IPS-18c (cell line): ENCODE measurements around the gene MSL2.
"Not testable (repeated sequence)": the region's sequence is repeated elsewhere in the genome, so short reads cannot be mapped to it uniquely, and the experiment has no call there.

Experiments used
- H3K4me3 ChIP-seq: 2 replicates; pipeline ENCODE4 v1.7.0; 2013; ENCODE audit warnings: low read depth, mild to moderate bottlenecking, low read length, moderate library complexity; ENCODE audit not compliant: insufficient read depth
- H3K9me3 ChIP-seq: one replicate; pipeline ENCODE4 v1.6.1; 2013; ENCODE audit warnings: mild to moderate bottlenecking, low read length, moderate library complexity; ENCODE audit not compliant: control insufficient read depth, insufficient read depth

Gene MSL2

DNA sequence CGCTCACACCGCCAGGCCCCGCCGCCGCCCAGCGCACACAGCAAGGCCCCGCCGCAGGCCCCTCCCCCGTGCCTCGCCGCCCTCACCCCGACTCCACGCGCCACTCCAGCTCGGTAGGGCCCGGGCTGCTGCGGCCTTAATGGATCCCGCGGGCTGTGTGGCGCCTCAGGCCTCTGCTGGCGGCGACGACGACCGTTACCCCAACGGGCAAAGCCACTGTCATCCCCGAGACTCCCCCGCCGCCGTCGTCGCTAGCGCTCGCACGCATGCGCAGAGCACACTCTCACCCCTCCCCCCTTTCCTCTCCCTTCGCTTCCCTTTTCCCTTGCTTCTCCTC is at the start of gene MSL2:
Gene MSL2 (minus strand): TSS at position 272 of the 337 bp plus-strand sequence. CDS start 1,222 bp downstream, outside the sequence.
- H3K9me3 ChIP-seq, result no peaks in the 10 kb centered on the region
- peak within 1 kb of the TSS; percentile 80 for H3K4me3 ChIP-seq

DNA sequence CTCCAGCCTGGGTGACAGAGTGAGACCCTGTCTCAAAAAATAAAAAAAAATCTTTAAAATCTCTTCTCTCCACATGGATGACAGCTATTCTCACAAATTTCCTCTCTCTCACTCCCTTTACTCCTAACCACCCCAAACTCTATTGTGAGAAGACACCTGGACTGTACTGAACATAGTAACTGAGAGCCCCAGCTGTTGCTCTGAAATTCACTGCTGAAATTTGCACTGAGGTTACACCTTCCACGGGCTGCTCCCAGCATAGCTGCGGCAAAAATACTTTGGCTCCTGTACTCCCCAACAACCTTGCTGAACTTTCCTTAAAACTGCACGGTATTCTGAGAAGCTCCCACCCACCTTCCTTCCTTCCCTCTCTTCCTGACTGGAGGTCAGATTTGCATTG is 49.6 kb upstream of the MSL2 start:
- Histone ChIP-seq H3K9me3 (peaks cover 3% of the 10 kb centered on the region), H3K4me3 (no peak overlapping the region)

DNA sequence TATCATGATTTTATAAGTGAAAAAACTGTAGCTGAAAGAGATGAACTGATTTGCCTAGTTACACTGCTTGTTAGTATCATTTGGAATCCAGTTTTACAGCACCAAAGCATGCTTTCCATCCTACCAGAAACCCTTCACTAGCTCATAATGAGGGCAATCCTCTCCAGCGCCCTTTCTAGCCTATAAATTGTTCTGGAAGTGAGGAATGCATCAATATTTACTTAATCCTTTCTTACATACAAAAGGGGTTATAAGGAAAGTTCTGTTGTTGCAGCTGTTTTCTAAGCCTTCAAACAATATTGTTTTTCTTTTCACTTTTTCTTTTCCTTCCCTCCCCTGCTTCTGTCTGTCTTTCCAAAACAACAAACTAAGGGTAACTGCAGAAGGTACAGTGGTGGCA is 43.0 kb upstream of the MSL2 start:
- peaks cover 3% of the 10 kb centered on the region for H3K9me3 ChIP-seq
- no peak overlapping the region for H3K4me3 ChIP-seq

DNA sequence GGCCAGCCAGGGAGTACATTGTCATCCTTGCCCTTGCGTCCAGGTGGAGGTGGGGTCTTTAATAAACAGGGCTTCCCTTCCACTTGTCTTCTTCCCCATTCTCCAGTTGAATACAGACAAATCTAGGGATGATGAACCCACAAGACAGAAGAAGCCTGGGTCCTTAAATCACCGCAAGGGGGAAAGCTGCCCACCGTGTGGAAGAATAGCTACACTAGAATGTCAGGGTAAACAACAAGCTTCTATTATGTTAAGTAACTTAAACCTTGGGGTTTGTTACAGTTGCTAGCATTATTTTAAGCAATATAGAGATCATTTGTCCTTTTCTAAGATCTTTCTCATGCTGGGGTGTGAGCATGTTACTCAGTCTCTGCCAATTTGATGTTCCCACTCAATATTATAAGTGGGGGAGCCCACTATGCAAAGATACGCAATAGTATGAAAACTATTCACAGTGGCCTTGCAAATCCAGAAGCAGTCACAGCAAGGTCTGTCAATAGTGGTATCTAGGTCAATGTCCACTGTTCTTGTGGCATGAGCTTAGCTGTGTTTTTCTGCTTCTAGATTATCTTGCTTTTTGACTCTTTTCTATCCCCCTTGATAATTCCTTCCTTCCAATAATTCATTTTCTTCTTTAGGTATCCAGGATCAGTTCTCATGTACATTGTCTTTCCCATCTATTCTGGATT is 42.0 kb upstream of the MSL2 start:
- peak overlapping the region; percentile 10; the same call in 1 of the 2 replicates for H3K4me3 ChIP-seq
- peaks cover 3% of the 10 kb centered on the region for H3K9me3 ChIP-seq

DNA sequence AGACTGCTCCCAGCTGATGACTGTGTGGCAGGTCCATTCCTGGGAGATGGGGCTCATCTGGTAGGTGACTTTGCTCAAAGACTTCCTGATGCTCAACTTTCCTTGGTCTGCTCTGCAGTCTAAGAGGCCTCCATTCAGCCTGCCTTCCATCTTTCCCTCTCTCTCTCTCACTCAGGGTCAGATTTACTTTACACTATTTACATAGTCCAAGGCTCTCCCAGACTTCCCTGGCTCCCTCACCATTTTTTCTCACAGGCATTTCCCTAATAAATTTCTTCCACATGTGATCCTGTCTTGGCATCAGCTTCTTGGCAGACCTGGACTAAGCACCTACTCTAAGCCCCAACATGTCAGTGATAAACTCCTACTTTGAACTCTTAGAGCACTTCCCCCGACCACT is 41.0 kb upstream of the MSL2 start:
- Histone ChIP-seq H3K9me3 (peaks cover 3% of the 10 kb centered on the region), H3K4me3 (no peak overlapping the region)

DNA sequence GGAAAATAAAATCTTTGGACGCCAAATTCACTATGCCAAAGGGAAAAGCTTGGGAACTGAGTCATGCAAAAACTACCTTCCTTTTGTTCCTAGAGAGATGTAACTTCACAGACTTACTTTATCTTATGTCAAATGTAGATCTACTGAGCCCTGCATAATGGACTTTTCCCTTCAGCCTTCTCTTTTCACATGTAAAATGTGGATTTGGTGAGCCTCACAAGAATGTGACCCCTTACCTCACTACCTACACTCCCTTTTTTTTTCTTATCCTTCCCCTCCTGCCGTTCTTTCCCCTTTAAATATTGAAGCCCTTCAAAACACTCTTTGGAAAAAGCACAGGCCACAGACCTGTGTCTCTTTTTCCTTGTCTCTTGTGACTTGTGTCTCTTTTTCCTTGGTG is 40.0 kb upstream of the MSL2 start:
- H3K4me3 ChIP-seq, result no peak overlapping the region
- peaks cover 1% of the 10 kb centered on the region for H3K9me3 ChIP-seq

- H3K9me3 ChIP-seq, result no peaks in the 10 kb centered on the region
- no peak overlapping the region for H3K4me3 ChIP-seq
Measured at GRCh38 chr3:136235545-136235944, 39.4 kb upstream of the MSL2 start.

GRCh38 chr3:136232413-136232812 is 36.3 kb upstream of the MSL2 start:
- H3K4me3 ChIP-seq, result no peak overlapping the region

DNA sequence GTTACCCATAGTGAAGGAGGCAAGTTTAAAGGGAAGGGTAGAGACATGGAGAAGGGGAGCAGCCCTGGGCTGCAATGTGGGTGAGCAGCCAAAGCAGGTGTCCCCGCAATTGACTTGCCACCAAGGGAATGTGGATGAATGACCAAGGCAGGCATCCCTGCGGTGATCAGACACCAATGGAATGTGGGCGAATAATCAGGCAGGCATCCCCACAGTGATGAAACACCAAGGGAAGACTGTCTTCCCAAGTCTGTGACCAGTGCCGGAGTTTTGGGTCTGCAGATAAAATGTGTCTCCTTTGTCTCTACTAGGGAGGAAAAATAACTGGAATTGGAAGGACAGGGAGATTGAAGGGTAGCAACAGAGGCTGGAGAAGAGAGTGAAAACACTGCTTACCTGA is 26.6 kb upstream of the MSL2 start:
- H3K9me3 ChIP-seq, H3K4me3 ChIP-seq: not testable (repeated sequence)

More at GRCh38 chr3:136232413-136232812, 36.3 kb upstream of the MSL2 start:
- no peaks in the 10 kb centered on the region for H3K9me3 ChIP-seq

GRCh38 chr3:136211547-136211946 is 15.4 kb upstream of the MSL2 start:
- Histone ChIP-seq H3K4me3 (no peak overlapping the region), H3K9me3 (no peaks in the 10 kb centered on the region)

- Histone ChIP-seq H3K4me3 (no peak overlapping the region), H3K9me3 (no peaks in the 10 kb centered on the region)
Measured at GRCh38 chr3:136209921-136210320, 13.8 kb upstream of the MSL2 start.

DNA sequence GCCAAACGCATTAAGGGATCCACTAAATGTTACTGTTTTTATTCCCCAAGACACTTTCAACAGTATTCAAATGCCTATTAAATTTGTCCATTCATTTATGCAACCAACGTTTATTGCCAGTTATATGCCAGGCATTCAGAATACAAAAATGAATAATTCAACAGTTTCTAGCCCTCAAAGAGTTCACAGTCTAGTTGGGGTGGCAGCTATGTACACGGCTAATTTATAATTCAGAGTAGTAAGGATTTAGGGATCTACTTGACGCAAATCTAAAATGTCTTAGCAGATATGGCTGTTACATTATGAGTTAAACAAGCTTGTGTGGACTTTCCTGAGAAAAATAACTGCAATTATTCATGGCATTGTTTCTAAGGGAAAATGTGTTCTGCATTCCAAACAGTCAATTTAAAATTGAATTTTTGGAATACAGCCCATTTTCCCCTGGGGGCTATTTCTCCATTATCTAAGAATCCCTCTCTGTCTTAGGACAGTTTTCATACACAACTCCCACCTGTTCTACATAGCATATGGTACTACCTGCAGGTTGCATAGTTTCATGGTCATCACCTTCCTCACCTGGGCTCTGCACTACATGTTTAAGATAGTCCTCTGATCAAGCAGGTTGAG is 11.5 kb upstream of the MSL2 start:
- no peak overlapping the region for H3K4me3 ChIP-seq
- H3K9me3 ChIP-seq, result no peaks in the 10 kb centered on the region

- H3K4me3 ChIP-seq, H3K9me3 ChIP-seq: not testable (repeated sequence)
Measured at GRCh38 chr3:136199219-136199618, 3.1 kb upstream of the MSL2 start.

- H3K4me3 ChIP-seq, H3K9me3 ChIP-seq: not testable (repeated sequence)
Measured at GRCh38 chr3:136198462-136199078, 2.4 kb upstream of the MSL2 start.

GRCh38 chr3:136197159-136197793 is 1.1 kb upstream of the MSL2 start:
- Histone ChIP-seq H3K9me3 (no peaks in the 10 kb centered on the region), H3K4me3 (peak overlapping the region; percentile 80)

- Histone ChIP-seq H3K4me3 (peak overlapping the region; percentile 80), H3K9me3 (no peaks in the 10 kb centered on the region)
Measured at GRCh38 chr3:136196401-136197158, 445 bp upstream of the MSL2 start.

DNA sequence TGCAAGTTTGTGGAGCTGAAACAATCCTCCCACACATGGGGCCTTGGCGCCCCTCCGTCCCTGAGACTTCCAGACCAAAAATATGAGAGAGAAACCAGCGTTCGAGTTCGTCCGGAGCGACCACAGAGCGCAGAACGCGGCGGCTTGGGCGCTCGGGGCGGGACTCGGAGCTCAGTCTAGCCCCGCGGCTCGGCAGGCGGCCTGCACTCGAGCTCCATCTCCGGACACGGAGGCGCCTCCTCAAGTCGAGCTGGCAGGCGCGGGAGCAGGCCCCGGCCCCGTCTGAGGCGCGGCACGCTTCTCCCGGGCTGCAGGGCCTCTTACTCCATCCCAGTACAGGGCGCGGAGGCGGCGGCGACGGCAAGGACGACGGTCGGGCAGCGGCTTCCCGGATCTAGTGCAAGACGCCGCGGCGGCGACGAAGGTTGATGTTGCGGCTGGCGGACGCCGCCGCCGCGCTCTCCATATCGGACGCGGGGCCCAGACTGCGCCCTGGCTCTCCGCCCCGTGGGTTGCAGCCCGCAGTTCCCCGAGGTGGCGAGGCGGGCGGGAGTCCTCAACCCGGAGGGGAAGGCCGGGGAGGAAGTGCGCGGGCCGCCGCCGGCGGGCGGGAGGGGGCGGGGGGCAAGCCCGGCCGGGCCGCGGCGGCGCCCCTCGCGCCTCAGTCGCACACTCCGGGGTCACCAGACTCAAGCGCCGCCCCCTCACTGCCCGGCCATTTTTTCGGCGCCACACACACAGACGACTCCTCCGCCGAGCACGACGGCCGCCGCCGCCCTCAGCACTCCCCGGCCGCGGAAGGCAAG is 674 bp downstream of the MSL2 start:
- peak overlapping the region; percentile 80 for H3K4me3 ChIP-seq
- no peaks in the 10 kb centered on the region for H3K9me3 ChIP-seq
